Subcutaneous adipose tissue (tissue), 4 donors: Measurements from ENCODE around the gene PDE11A. TPM values are rescaled to one million over a fixed set of nuclear protein-coding genes. Genes with fewer than 3 reads are reported as not detected.

Source experiments
- CTCF ChIP-seq: fragments of 450-650 bp; IDR thresholded peaks from one replicate; pipeline ENCODE4 v1.5.1; 2016; ENCODE audit warnings: low read depth, mild to moderate bottlenecking, control low read depth, antibody characterized with exemption, moderate library complexity
- total RNA-seq, 4 donors: library from RNA; depleted of rRNA; stranded (reverse); fragments of >200 nt; gene quantifications; one replicate each; pipeline ENCODE4 v1.1.0, GENCODE V29; 2016

PDE11A gene
- total RNA-seq, 4 donors from 2014 or later, result 0.33 to 1.2 (median 1.1) TPM; not detected in 1

- TF ChIP-seq CTCF, result no peak
Observed at GRCh38 chr2:177900082-177900481, 172.5 kb downstream of the PDE11A start.

GRCh38 chr2:177897278-177897677, 175.3 kb downstream of the PDE11A start:
- TF ChIP-seq CTCF, result no peak

- no peak for TF ChIP-seq CTCF
Observed at GRCh38 chr2:177896587-177896986, 176.0 kb downstream of the PDE11A start.

- TF ChIP-seq CTCF, result no peak
Observed at GRCh38 chr2:177894546-177894945, 178.0 kb downstream of the PDE11A start.

- TF ChIP-seq CTCF, result no peak
Observed at GRCh38 chr2:177893880-177894279, 178.7 kb downstream of the PDE11A start.

GRCh38 chr2:177891533-177891932, 181.0 kb downstream of the PDE11A start:
- no peak for TF ChIP-seq CTCF

- TF ChIP-seq CTCF, result no peak
Observed at GRCh38 chr2:177889818-177890460, 182.6 kb downstream of the PDE11A start.
